LNCaP clone FGC (cell line): Measurements from ENCODE around the gene TNS1.

ENCODE experiments used
- DNase-seq: peaks from one replicate; pipeline ENCODE4 v3.0.0-alpha.2; 2011; ENCODE audit warnings: low read depth
- H3K4me3 ChIP-seq: 2 replicates; pipeline ENCODE4 v1.5.1; 2011; ENCODE audit warnings: mild to moderate bottlenecking, low read depth, low read length, control low read depth
- TF ChIP-seq, protein P1 (sequence below): IDR thresholded peaks from 2 replicates; pipeline ENCODE4 v1.5.1; 2012; ENCODE audit warnings: mild to moderate bottlenecking; ENCODE audit not compliant: control insufficient read depth, insufficient read depth; ENCODE audit errors: extremely low read depth

TNS1 gene

DNA sequence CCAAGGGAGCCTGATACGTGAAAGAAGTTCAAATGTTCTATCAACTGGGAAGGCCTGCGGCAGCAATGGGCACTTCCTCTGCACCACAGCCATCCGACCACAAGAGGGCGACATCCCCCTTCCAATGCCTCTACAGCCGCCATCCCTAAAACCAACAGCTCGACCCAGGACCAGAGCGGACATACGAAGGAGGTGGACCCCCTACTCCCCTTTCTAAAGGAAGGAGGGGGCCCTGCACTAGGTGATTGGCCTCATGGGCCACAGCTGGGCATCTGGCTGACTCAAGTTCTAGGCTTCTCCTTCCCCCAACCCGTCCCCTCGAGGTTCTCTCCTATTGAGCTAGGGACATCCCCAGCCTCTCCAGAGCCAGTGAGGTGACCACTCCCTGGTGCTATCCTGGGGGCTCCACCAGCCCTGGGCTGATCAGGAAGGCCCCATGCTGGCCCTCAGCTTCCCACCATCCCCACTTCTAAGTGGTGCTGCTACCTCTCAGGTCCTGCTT lies 217.2 kb downstream of the TNS1 start:
- TF ChIP-seq, protein P1, sequence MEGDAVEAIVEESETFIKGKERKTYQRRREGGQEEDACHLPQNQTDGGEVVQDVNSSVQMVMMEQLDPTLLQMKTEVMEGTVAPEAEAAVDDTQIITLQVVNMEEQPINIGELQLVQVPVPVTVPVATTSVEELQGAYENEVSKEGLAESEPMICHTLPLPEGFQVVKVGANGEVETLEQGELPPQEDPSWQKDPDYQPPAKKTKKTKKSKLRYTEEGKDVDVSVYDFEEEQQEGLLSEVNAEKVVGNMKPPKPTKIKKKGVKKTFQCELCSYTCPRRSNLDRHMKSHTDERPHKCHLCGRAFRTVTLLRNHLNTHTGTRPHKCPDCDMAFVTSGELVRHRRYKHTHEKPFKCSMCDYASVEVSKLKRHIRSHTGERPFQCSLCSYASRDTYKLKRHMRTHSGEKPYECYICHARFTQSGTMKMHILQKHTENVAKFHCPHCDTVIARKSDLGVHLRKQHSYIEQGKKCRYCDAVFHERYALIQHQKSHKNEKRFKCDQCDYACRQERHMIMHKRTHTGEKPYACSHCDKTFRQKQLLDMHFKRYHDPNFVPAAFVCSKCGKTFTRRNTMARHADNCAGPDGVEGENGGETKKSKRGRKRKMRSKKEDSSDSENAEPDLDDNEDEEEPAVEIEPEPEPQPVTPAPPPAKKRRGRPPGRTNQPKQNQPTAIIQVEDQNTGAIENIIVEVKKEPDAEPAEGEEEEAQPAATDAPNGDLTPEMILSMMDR: peak; percentile 92
- DNase-seq: peak; percentile 7

DNA sequence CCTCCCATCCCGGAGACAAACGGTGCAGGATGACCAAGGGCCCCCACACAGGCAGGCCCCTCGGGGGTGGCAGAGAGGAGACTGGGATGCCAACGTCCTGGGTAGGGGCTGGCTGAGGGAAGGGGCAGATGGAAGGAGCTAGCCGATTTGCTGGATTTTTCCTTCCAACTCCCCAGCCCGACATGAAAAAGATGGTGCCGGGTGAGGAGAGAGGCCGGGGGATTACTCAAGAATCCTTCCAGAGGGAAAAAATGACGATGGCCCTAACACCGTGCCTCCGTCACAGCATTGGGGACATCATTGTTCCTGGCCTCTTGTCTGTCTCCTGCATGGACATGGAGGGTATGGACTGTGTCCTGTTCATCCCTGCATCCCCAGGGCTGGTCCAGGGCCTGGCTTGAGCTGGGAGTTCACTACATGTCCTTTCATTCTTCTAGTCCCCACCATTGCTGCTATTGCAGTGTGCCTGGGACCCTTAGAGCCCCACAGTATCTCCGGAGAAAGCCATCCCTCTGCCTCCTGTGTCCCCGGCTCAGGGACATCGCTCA lies 217.7 kb downstream of the TNS1 start:
- DNase-seq: no peak
- no peak overlapping the region for H3K4me3 ChIP-seq
- TF ChIP-seq, protein P1: no peak

More for the DNA sequence above, 217.2 kb downstream of the TNS1 start:
- no peak overlapping the region for H3K4me3 ChIP-seq

DNA sequence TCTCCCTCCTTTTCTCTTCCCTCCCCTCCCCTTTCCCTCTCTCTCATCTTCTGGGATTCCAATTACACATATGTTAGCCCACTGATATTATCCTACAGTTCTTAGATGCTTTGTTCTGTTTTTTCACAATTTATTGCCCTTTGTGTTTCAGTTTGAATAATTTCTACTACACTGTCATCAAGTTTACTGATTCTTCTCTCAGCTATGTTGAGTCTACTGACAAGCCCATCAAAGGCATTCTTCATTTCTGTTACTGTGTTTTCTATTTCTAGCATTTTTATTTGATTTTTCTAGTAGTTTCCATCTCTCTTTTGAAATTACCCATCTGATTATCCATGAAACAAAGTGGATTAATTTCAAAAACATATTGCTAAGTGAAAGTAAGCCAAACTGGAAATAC lies 219.6 kb downstream of the TNS1 start:
- TF ChIP-seq, protein P1: no peak

DNA sequence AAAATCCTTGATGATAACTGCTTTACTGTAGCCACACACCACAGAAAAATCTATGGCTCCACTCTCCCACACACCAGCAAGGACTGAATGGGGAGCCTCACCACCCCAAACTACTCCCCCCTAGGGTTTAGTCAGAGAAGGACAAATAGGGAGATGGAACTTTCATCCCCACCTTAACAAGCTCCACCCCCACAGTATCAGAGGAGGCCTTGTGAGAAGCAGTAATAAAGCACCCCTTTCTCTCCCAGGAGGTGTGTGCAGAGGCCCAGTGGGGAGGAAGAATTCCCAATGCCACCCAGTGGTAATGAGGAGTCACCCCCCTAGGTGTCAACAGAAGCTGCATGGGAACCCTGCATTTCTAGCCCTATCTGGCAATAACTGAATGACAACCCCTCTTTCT lies 224.9 kb downstream of the TNS1 start:
- no peak for DNase-seq
- TF ChIP-seq, protein P1: no peak
- H3K4me3 ChIP-seq: no peak overlapping the region

More for the DNA sequence above, 219.6 kb downstream of the TNS1 start:
- DNase-seq: no peak
- H3K4me3 ChIP-seq: no peak overlapping the region

DNA sequence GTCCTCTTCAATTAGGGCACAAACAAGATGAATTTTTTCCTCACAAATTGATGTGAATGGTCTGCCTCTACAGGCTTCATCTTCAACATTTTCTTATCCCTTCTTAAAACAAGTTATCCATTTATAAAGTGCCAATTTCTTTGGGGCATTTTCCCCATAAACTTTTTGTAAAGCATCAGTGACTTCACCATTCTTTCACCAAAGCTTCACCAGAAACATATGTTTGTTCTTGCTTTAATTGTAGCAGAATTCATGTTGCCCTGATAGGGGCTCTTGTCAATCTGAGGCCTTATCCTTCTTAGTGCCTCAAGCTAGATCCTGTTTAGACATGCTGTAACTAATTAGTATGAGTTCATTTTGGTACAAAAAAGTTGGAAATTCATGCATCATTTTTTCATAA lies 226.2 kb downstream of the TNS1 start:
- TF ChIP-seq, protein P1: no peak

DNA sequence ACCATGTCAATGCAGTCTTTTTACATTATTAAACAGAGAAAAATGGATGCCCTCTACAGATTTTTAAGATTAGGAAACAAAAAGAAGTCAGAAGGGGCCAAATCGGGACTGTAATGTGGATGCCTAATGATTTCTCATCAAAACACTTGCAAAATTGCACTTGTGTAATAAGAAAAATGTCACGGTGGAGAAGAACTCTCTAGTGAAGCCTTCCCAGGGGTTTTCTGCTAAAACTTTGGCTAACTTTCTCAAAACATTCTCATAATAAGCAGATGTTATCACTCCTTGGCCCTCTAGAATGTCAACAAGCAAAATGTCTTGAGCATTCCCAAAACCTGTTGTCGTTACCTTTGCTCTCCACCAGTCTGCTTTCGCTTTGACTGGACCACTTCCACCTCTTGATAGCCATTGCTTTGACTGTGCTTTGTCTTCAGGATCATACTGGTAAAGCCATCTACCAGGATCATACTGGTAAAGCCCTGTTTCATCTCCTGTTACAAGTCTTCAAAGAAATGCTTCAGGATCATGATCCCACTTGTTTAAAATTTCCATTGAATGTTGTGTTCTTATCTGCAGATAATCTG lies 226.8 kb downstream of the TNS1 start:
- DNase-seq: no peak
- TF ChIP-seq, protein P1: no peak
- H3K4me3 ChIP-seq: no peak overlapping the region

More for the DNA sequence above, 226.2 kb downstream of the TNS1 start:
- no peak for DNase-seq
- H3K4me3 ChIP-seq: no peak overlapping the region

DNA sequence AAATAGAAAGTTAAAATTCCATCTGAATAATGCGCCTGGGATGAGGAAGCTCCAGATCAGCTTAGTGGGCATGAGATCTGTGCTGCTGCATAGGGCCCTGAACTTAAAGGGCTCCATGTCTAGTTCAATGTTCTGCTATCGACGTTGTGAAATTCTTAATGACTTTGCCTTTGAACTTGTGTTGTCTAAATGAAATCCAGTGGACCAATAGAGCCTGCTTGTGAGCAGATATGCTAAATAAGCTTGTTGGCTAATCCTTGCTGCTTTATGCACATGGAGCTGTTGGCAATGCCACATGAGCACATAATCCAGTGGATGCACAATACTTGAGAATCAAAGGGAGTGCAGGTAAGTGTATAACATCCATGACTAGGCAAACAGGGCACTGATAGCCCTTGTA lies 228.6 kb downstream of the TNS1 start:
- H3K4me3 ChIP-seq: no peak overlapping the region
- TF ChIP-seq, protein P1: no peak
- no peak for DNase-seq
